Measurements from ENCODE around the gene DROSHA. TPM values are rescaled to one million over a fixed set of nuclear protein-coding genes. Genes with fewer than 3 reads are reported as not detected.

The DROSHA gene
- total and polyA plus RNA-seq, 2 donors (not counting 1 experiment from before 2014, with no cell fraction given), result 44.1 to 48.4 TPM

DNA sequence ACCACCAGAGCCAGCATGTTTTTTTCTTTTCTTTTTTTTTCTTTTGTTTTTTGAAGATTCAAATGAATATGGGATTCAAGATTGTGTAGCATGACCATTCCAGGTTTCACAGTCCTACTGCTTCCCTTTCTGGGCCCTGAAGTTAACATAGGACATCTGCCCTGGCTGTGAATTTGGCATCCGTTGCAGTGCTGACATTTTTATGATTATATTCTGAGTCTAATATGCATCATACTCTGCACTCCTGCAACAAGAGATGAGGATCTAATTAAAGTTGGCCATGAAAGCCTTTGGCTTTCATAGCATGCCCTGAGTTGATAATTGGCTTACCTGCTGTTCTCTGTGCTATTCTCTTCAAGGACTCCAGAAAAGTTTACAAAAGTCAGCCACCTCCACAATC is 30.1 kb upstream of the DROSHA start:
- no peak overlapping the region for H3K4me2 ChIP-seq (ENCODE audit: extremely low read depth, insufficient read depth, low read length)
- no peaks in the 10 kb centered on the region for H4K20me1 ChIP-seq (ENCODE audit: control insufficient read depth, extremely low read depth, insufficient read depth, low read length)
- H3K9ac ChIP-seq (ENCODE audit: insufficient read depth, low read length), result no peak overlapping the region
- TF ChIP-seq CTCF (conservative IDR thresholded peaks at IDR 0.05 in 1 of 2, IDR thresholded peaks at IDR 0.05 in 1 of 2; ENCODE audit: low read depth in 1 of 2, low read length in 2 of 2) (no peak), EZH2 (IDR thresholded peaks at IDR 0.05; ENCODE audit: low read length, missing control alignments) (no peak)
- no peak overlapping the region for H3K4me3 ChIP-seq (replicated peaks in 1 of 4; ENCODE audit: control extremely low read depth in 1 of 4, insufficient read depth in 1 of 4, low read depth in 3 of 4, low read length in 4 of 4)
- H3K27ac ChIP-seq (ENCODE audit: insufficient read depth, low read length), result no peak overlapping the region
- DNase-seq (ENCODE audit: low read depth in 2 of 2), result no peak
- H3K36me3 ChIP-seq (ENCODE audit: control insufficient read depth, insufficient read depth, low read length), result no peaks in the 10 kb centered on the region
- H3K4me1 ChIP-seq (ENCODE audit: control insufficient read depth, extremely low read depth, insufficient read depth, low read length), result no peaks in the 10 kb centered on the region
- no peaks in the 10 kb centered on the region for H3K27me3 ChIP-seq (ENCODE audit: control insufficient read depth, insufficient read depth, low read length)
- no peaks in the 10 kb centered on the region for H3K79me2 ChIP-seq (ENCODE audit: control insufficient read depth, insufficient read depth, low read length)
- H3K9me3 ChIP-seq (ENCODE audit: control insufficient read depth, insufficient read depth, low read depth, low read length), result no peaks in the 10 kb centered on the region
- H2AFZ ChIP-seq (ENCODE audit: low read length), result no peak overlapping the region

- Histone ChIP-seq H2AFZ (ENCODE audit: low read length) (no peak overlapping the region), H3K4me3 (replicated peaks in 1 of 4; ENCODE audit: control extremely low read depth in 1 of 4, insufficient read depth in 1 of 4, low read depth in 3 of 4, low read length in 4 of 4) (no peak overlapping the region), H3K36me3 (ENCODE audit: control insufficient read depth, insufficient read depth, low read length) (no peaks in the 10 kb centered on the region), H3K4me2 (ENCODE audit: extremely low read depth, insufficient read depth, low read length) (no peak overlapping the region), H3K4me1 (ENCODE audit: control insufficient read depth, extremely low read depth, insufficient read depth, low read length) (no peaks in the 10 kb centered on the region), H3K9me3 (ENCODE audit: control insufficient read depth, insufficient read depth, low read depth, low read length) (no peaks in the 10 kb centered on the region), H3K27ac (ENCODE audit: insufficient read depth, low read length) (no peak overlapping the region), H3K9ac (ENCODE audit: insufficient read depth, low read length) (no peak overlapping the region), H3K79me2 (ENCODE audit: control insufficient read depth, insufficient read depth, low read length) (no peaks in the 10 kb centered on the region), H3K27me3 (ENCODE audit: control insufficient read depth, insufficient read depth, low read length) (no peaks in the 10 kb centered on the region), H4K20me1 (ENCODE audit: control insufficient read depth, extremely low read depth, insufficient read depth, low read length) (no peaks in the 10 kb centered on the region)
- DNase-seq (ENCODE audit: low read depth in 2 of 2), result no peak
- no peak for TF ChIP-seq EZH2 (IDR thresholded peaks at IDR 0.05; ENCODE audit: low read length, missing control alignments)
- no peak for TF ChIP-seq CTCF (conservative IDR thresholded peaks at IDR 0.05 in 1 of 2, IDR thresholded peaks at IDR 0.05 in 1 of 2; ENCODE audit: low read depth in 1 of 2, low read length in 2 of 2)
These were observed 28.0 kb upstream of the DROSHA start for GRCh38 chr5:31559942-31560341.

- no peak for TF ChIP-seq CTCF (conservative IDR thresholded peaks at IDR 0.05 in 1 of 2, IDR thresholded peaks at IDR 0.05 in 1 of 2; ENCODE audit: low read depth in 1 of 2, low read length in 2 of 2)
- no peak for TF ChIP-seq EZH2 (IDR thresholded peaks at IDR 0.05; ENCODE audit: low read length, missing control alignments)
- Histone ChIP-seq H3K4me3 (replicated peaks in 1 of 4; ENCODE audit: control extremely low read depth in 1 of 4, insufficient read depth in 1 of 4, low read depth in 3 of 4, low read length in 4 of 4) (no peak overlapping the region), H4K20me1 (ENCODE audit: control insufficient read depth, extremely low read depth, insufficient read depth, low read length) (no peaks in the 10 kb centered on the region), H3K4me1 (ENCODE audit: control insufficient read depth, extremely low read depth, insufficient read depth, low read length) (no peaks in the 10 kb centered on the region), H3K36me3 (ENCODE audit: control insufficient read depth, insufficient read depth, low read length) (no peaks in the 10 kb centered on the region), H3K27me3 (ENCODE audit: control insufficient read depth, insufficient read depth, low read length) (no peaks in the 10 kb centered on the region), H3K27ac (ENCODE audit: insufficient read depth, low read length) (no peak overlapping the region), H3K9ac (ENCODE audit: insufficient read depth, low read length) (no peak overlapping the region), H3K4me2 (ENCODE audit: extremely low read depth, insufficient read depth, low read length) (no peak overlapping the region), H3K79me2 (ENCODE audit: control insufficient read depth, insufficient read depth, low read length) (no peaks in the 10 kb centered on the region), H2AFZ (ENCODE audit: low read length) (no peak overlapping the region), H3K9me3 (ENCODE audit: control insufficient read depth, insufficient read depth, low read depth, low read length) (no peaks in the 10 kb centered on the region)
- DNase-seq (ENCODE audit: low read depth in 2 of 2), result no peak
These were observed 24.6 kb upstream of the DROSHA start for GRCh38 chr5:31556461-31556860.

Data from fibroblast of lung (primary cell).